NB4 (cell line): ENCODE data around the gene LRRC32.
A peak's percentile ranks its signal among the peaks of the same experiment; 100 is the strongest.

Experiments
- DNase-seq: peaks from one replicate; pipeline ENCODE4 v3.0.0; 2010; ENCODE audit warnings: low read depth
- H3K4me3 ChIP-seq: one replicate; pipeline ENCODE4 v1.5.1; 2011; ENCODE audit warnings: mild to moderate bottlenecking, low read depth, low read length, moderate library complexity
- CTCF ChIP-seq: IDR thresholded peaks from one replicate; pipeline ENCODE4 v1.5.1; 2012; ENCODE audit warnings: low read depth, low read length
- MAX ChIP-seq: IDR thresholded peaks from 2 replicates; pipeline ENCODE4 v1.6.1; 2011; ENCODE audit warnings: low read depth, low read length
- MYC ChIP-seq: IDR thresholded peaks from 2 replicates; pipeline ENCODE4 v1.6.1; 2011; ENCODE audit warnings: low read depth, low read length
- POLR2A ChIP-seq: IDR thresholded peaks from 2 replicates; pipeline ENCODE4 v1.6.1; 2011; ENCODE audit warnings: mild to moderate bottlenecking; ENCODE audit not compliant: insufficient read length; ENCODE audit errors: extremely low read depth

LRRC32 gene

GRCh38 chr11:76702336-76703128, 32.0 kb upstream of the LRRC32 start:
- TF ChIP-seq CTCF (no peak), POLR2A (no peak), MYC (no peak), MAX (no peak)
- H3K4me3 ChIP-seq: no peak overlapping the region
- DNase-seq: no peak

GRCh38 chr11:76701294-76702040, 30.9 kb upstream of the LRRC32 start:
- no peak overlapping the region for H3K4me3 ChIP-seq
- DNase-seq: no peak
- TF ChIP-seq MAX (no peak), POLR2A (no peak), CTCF (no peak), MYC (no peak)

GRCh38 chr11:76700177-76701100, 29.9 kb upstream of the LRRC32 start:
- H3K4me3 ChIP-seq: no peak overlapping the region
- TF ChIP-seq POLR2A (no peak), MYC (no peak), MAX (no peak), CTCF (no peak)
- no peak for DNase-seq

- peak; percentile 32 for DNase-seq
- TF ChIP-seq MAX: no peak
- TF ChIP-seq CTCF: no peak
- TF ChIP-seq POLR2A: no peak
- TF ChIP-seq MYC: no peak
- H3K4me3 ChIP-seq: no peak overlapping the region
These were observed 29.0 kb upstream of the LRRC32 start for GRCh38 chr11:76699451-76700091.

GRCh38 chr11:76698321-76699043, 27.9 kb upstream of the LRRC32 start:
- DNase-seq: peak; percentile 67
- H3K4me3 ChIP-seq: no peak overlapping the region
- TF ChIP-seq POLR2A (no peak), CTCF (peak; percentile 59)
